Activated CD8-positive, alpha-beta memory T cell treated with anti-CD3 and anti-CD28 coated beads for 24 hours (primary cell): ENCODE measurements around the gene LIX1L.
"Not testable (repeated sequence)": the region's sequence is repeated elsewhere in the genome, so short reads cannot be mapped to it uniquely, and the experiment has no call there.

Source experiments
- DNase-seq: peaks from one replicate; pipeline ENCODE4 v3.0.0-alpha.2; 2020

LIX1L gene

DNA sequence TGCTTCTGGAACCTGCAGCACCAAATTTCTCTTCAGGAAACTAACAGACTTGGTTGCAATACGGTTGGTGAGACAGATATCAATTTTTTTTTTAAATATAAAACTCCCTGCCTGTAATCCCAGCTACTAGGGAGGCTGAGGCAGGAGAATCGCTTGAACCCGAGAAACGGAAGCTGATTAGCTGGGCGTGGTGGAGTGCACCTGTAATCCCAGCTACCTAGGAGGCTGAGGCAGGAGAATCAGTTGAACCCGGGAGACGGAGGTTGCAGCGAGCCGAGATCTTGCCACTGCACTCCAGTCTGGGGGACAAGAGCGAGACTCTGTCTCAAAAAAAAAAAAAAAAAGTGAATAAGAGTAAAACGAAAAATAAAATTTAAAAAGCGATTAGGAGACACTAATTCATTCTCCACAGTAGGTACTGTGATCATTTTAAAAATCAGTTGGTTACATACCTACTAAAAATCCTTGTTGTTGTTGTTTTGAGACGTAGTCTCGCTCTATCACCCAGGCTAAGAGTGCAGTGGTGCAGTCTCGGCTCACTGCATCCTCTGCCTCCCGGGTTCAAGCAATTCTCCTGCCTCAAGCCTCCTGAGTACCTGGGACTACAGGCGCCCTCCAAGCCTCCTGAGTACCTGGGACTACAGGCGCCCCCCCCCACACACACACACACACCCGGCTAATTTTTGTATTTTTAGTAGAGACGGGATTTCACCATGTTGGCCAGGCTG, 29.7 kb downstream of the LIX1L start:
- no peak for DNase-seq

DNA sequence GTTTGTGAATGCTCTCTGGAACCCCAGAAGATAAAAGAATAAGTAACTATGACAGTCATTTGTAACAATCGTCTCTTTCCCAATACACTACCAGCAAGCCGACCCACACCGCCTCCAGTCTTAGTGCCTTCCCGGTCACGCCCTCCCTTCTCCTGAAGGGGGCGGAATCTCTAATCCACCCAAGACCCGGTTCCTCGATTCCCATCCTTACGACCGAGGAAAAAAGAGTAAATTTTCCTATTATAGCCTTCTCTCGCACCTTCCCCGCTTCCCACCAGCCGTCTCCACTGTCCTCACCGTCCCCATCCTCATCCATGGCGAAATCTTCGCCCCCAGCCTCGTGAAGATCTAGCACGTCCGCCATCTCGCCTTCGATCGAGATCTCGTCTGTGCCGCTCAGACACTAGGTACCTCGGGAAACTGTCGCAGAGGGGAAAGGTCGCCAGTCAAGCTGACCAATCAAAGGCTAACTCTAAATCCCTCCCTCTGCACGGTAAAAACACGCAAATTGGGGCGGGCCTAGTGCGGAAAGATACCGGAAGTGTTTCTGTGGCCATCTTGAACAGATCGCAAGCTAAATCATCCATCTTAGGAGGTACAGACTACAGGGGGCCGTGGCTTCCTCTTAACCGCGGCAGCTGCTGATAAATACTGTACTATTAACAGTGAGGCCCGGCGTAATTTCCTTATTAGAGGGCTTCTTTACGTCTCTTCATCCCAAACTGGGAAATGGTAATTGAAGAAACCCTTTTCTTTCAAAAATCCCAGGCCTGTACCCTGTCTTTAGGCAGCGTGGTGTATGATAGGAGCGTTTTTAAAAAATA, 30.5 kb downstream of the LIX1L start, which contains the start of gene RBM8A:
Gene RBM8A, minus strand, starts transcription at position 422 of the 824 bp plus-strand sequence. Its CDS starts 58 bp downstream, at position 364.
- peak; percentile 92 for DNase-seq

DNA sequence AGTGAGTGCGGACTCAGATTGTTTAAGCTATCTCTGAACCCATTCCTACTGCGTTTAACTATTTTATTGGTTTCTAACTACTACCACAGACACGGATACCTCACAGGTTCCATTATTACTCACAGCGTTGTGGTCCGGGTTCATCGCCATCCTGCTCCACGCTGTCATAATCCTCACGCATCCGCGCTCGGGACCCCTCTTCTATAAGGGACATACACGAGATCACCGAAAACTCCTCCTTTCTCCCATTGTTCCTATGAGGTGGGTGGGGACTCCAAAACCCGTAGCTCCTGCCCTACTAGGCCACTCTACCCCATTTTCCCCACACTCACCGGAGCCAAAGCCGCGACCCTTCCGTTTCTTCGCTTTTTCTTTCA, 31.1 kb downstream of the LIX1L start:
- DNase-seq, result peak; percentile 82

DNA sequence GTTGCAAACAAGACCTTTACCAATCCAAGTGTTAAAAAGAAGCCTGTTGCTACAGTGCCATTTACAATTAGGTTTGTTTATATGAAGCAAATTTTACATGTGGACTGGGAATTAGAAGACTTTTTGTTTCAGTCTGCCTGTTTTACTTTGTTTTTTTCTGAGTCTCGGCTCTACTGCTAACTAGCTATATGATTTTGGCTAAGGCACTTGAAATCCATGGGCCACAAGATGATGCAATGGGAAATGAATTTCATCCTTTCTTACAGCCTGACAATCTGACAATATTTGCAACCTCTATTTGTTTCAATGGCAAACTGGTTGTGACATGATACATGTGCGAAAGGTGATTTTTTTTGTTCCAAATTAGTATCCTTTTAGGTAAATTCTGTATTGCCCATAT, 35.6 kb downstream of the LIX1L start:
- no peak for DNase-seq

DNA sequence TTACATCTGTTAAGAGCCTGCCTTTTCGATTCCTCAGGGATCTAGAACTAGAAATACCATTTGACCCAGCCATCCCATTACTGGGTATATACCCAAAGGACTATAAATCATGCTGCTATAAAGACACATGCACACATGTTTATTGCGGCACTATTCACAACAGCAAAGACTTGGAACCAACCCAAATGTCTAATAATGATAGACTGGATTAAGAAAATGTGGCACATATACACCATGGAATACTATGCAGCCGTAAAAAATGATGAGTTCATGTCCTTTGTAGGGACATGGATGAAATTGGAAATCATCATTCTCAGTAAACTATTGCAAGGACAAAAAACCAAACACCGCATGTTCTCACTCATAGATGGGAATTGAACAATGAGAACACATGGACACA, 37.5 kb downstream of the LIX1L start:
- DNase-seq, result not testable (repeated sequence)

DNA sequence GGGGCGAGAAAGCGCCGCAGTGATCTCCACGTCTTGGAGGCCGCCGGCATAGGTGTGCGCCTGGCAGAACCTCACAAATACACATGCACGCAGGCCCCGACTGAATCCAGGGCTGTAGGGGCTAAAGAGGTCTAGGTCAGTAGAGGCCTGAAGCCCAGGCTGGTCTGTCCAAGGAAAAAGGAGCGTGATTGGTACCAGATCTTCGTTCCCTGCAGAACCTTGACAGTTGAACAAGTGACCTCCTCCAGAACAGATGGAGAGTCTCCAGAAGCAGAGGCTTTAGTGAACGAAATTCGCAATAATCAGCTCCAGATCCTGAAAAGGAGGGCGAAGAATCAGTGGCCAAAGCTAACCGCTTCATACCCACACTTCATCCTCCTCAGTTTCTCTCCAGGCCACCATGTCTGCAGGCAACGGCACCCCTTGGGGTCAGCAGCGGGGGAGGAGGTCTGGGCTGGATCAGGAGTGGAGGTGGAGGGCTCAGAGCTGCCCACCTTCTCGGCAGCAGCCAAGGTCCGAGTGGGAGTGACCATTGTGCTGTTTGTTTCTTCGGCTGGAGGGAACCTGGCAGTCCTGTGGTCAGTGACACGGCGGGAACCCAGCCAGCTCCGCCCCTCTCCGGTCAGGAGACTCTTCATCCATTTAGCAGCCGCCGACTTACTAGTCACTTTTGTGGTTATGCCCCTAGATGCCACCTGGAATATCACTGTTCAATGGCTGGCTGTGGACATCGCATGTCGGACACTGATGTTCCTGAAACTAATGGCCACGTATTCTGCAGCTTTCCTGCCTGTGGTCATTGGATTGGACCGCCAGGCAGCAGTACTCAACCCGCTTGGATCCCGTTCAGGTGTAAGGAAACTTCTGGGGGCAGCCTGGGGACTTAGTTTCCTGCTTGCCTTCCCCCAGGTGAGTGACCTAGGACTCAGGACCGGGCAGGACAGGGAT, 38.6 kb downstream of the LIX1L start:
- DNase-seq, result no peak

DNA sequence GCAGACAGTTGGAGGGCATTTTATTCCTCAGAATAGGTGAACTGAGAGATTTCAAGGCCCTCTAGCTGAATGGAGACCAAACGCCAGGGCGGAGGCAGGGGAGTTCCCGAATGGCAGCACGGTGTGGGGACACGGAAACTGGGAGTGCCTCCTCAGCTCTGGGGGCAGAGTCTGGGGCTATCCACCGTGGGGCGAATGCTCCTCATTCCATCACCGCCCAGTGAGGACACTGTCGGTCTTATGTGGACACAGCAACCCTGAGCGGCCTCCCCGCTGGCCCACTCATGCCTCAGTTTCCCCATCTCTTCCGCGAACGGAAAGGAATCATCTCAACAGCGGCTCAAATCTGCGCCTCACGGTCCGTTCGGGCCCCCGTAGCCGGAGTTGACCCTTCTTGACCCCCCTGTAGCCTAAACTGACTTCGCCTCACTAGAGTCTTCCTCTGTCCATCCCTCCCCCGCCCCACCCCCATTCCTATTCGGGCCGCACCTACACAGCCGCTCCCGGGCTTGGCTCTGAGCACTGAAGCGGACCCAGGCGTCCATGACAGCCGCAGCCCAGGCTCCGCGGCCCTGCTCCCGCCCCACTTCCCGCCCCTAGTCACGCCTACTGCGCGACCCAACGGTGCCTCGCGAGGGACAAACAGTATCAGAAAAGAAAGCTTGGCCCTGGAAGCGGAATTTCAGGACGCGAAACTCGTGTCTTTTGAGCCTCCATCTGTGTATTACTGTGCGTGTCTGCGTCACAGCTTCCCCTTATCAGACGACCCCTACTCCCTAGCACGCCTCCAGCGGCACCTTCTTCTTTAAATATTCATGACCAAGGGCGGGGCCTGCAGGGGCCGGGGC, 39.4 kb downstream of the LIX1L start, which contains the start of gene PEX11B:
Gene PEX11B, minus strand, starts transcription at position 574 of the 848 bp plus-strand sequence. Its CDS starts 29 bp downstream, at position 545.
- peak; percentile 95 for DNase-seq

DNA sequence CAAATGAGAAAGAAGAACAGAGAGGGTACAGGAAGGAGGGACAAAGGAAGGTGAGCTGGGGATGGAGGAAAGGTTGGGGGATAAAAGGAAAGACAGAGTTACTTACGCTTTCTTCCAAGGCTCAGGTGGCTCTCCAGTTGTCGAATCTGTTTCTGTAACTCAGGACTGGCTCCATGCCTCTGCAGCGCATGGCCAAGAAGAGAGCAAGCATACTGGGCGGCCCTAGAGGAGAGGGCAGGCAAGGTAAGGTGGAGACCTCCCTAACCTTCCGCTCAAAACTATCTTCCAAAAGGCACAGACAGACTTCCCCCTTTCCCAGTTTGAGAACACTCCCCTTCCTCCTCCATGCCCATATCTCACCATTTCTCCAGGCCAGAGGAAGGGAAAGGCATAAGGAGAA, 40.2 kb downstream of the LIX1L start:
- DNase-seq, result no peak

DNA sequence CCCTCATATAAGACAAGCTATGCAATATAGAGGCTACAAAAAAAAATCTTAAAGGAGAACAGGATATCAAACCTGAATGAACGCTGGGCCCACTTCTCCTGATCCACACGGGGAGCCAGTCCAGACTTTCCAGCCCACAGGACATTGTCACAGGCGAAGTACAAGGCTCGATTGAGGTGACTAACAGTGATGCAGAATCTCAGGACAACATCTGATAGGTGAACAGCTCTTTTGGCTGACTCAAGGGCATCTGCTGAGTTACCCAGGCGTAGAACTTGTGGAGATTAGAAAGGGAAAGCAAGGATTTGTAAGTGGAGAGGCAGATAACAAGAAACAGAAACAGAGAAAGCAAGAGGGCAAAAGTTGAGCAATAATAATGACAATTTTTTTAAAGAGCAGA, 41.1 kb downstream of the LIX1L start:
- DNase-seq, result no peak

DNA sequence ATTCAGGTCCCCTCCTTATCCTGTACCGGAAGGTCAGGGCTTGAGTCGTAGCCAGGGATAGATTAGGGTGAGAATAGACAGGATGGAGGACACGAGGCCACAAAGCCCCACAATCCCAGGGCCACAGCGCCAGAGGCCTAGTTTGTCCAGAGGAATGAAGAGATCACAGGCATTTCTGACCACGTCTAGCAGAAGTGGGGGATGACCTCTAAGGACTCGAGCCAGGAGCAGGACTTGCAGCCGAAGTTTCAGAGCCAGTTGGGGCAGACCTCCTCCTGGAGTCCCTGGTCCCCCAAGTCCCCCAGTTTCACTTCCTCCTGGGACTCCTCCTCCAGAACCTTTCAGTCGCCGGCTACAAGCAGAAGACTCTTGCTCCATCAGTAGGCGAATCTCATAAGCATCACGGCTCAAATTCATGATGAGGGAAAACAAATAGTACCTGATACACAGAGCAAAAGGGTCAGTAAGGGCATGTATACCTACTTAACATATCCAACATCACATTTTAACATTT, 45.6 kb downstream of the LIX1L start:
- DNase-seq, result no peak

DNA sequence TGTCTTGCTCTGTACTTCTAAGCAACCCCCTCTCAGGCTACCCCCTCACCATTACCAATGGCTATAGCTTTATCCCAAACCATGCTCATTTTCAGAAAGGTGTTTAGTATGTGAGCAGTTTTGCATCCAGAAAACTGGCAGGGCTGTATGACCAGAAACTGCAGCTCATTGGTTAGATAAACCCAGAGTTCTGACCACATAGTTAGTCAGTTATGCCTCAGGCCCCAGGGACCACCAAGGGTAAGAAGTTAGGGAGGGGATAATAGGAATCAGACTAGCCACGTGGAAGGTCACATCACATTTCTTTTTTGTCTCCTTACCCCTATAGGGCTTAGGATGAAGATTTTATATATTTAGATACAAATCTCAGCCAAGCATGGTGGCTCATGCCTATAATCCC, 49.2 kb downstream of the LIX1L start:
- no peak for DNase-seq

DNA sequence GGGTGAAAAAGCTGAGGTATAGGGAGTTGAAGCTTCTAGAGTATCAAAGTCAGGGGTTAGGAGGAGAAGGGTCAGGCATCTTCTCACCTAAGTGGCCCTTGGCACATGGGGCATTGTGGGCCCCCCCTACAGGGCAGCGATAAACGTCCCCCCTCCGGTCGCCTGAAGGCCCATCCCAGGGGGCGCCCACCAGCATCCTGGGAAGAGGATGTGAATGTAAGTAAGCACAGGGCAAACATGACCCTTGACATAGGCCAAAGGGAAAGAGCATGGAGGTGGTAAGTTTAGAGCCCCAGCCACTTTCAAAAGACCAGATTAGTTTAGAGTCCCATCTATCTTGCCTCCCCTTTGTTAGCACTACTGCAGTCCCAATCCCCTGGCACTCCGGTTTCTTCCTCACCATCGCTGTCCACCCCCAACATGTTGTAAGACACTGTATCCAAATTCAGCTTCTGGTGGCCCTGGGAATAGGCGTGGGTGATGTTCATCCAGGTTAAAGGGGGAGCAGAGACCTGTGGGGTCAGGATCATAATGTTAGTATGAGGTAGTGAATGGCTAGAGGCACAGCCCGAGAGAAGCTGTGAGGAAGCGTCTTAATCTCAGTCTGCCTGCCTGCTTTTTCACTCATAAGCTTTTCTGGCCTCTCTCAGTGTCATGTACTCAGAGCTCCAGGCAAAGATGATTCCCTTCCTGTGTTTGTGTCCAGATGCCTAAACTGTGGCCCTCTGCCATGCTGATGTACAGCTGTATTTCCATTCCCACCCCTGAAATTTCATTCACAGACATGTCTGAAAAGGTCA, 50.7 kb downstream of the LIX1L start:
- DNase-seq, result no peak

DNA sequence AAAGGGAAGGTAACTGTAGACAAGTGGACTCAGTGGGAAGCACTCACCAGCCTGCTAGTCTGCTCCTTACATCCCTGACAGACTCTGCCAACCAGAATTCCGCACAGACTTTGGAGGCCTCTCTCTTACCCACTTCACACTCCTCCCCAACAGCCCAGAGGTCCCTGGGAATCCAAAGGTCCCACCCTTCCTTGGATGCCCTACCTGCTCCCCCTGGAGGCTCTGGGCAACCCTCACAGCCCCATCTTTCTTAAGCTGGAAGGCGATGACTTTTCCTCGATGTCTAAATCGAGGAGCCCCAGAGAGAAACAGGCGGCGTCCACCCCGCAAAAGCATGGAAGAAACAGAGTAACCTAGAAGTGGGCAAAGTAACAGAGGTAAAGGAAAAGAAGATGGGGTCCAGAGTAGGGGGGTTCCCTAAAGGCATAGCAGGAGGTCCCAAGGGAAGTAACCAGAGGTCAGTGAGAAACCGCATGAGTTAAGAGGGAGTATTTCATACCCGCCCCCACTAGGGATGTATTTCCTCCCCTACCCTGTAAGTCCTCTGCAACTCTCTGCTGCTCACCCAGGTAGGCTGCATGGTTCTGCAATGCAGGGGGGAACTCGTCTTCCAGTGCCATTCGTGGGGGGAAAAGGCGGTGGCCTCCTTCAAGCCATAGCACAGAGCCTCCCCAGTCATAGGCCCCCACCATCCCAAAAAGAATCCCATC, 56.4 kb downstream of the LIX1L start:
- DNase-seq, result no peak

DNA sequence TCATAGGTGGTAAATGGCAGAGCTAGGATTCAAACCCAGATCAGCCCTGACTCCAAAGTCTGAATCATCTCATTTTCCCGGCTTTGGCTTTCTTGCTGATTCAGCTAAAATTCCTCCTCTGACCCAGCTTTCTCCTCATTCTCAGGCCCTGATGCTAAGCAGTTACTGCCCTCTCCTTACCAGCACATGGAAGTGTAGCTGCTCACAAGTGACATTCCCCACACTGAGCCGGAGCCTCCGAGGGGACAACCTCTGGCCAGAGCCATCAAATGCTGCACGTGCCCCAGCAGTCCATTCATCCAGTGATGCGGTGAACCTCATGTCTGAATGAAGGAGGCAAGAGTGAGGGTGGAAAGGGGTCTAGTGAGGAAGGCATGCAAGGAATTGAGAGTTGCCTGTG, 59.1 kb downstream of the LIX1L start:
- DNase-seq, result no peak

DNA sequence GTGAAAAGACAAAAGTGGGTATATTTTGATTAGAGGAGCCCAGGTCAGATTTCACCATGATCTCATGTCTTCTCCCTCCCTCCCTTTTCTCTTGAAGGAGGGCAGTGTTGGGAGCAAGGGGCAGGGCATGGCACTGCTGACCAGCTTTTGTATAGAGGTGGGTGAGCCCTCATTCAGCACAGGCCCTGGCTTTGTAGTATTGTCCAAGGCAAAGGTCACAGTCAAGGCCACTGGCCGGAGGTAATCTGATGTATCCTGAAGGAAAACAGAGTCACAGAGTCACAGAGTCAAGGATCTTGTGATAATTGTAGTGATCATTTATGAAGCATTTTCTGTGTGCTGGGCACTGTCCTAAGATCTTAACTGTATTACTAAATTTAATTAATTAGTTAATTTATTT, 59.8 kb downstream of the LIX1L start:
- no peak for DNase-seq

DNA sequence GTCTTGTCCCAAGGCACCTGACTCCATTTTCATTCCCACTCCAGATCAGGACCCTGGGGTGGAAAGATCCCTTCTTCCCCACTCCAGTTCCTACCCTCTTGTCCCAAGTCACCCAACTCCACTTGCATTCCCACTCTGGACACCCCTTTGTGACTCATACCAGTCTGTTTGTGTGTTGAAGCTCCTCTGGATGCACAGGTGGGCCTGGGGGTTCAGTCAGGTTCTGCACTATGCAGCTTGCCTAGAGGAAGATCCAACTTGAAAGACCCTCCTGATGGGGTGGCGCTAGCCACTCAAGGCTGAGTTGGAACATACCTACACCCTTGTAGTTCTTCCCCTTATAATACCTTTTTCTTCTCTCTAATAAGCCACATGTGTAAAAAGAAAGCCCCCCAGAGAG, 62.3 kb downstream of the LIX1L start:
- DNase-seq, result no peak

DNA sequence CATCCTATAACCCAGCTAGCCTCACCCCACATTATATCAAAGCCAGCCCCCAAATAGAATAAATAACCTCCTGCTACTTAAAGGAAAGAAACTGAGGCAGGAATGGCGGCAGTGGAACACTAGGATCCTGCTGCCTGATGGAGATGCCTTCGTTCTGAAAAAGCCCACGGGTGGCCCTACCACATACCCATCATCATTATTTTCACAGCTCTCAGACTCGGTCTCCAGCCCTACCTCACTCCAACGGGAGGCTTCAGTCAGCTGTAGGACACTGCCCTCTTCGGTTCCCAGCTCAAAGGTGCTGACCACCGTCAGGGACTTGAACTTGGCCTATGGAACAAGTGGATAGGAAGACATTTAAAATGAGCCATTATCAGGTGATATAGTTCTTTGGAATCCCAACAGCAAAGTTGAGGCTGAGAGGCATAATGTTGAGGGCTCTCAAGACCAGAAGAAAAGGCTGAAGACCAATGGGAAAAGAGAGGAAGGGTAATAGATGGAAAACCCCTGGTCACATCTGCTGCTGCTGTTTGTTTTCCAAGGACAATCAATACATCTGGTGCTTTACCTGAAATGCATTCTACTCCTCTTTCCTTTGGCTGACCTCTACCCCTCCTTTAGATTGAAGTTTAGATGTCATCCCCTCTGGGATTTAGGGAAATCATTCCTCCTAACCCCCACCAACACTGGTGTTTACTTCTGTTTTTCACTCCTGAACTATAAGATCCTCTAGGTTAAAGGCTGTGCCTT, 64.3 kb downstream of the LIX1L start:
- no peak for DNase-seq

DNA sequence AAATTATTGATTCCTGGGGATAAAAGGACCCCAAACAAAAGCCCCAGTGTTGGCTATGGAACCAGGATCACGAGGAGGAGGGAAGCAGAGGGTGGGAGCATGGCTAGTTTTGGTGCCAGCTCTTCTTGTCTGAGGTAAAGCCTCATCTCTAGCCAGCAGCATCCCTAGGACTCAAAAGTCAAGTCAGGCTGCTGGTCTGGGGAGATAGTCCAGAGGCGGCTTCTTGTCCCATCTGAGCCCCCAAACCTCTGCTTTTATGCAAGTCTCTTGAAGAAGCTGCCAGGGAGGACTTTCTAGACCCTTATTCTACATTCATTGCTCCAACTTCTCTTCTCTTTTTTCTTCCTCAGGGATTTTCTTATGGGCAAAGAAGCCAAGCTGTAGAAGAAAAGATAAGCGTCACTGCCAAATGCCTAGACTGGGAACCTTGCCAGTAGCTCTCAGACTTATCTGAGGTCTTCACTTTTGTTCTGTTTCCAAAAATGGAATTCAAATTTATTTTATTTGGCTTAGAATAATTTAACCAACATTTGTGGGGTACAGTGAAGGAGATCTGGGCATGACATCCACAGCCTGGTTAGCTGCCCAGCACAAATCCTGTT, 65.2 kb downstream of the LIX1L start:
- no peak for DNase-seq
